Caco-2 (cell line): ENCODE data around the gene TRAF2. TPM values are rescaled to one million over a fixed set of nuclear protein-coding genes. Genes with fewer than 3 reads are reported as not detected.

Experiments used
- BruUV-seq: library from RNA; stranded (reverse); fragments of 400-500 nt; replicated peaks from 2 replicates; lab custom pipeline; 2021; lab: Mats Ljungman, UMichigan
- CTCF ChIA-PET: fragments of 300-600 bp; sonication (Branson Sonifier 250); formaldehyde crosslinking; loops from one replicate; lab custom pipeline; 2022; ENCODE audit warnings: antibody characterized with exemption; lab: Charles Lee
- POLR2A ChIA-PET: fragments of 300-600 bp; sonication (Branson Sonifier 250); formaldehyde crosslinking; loops from one replicate; lab custom pipeline; 2022; ENCODE audit warnings: antibody characterized with exemption; lab: Charles Lee
- DNase-seq, 2 experiments: peaks; one replicate each; pipeline versions ENCODE4 v3.0.0 to v3.0.0-alpha.2; 2020 to 2022
- H3K27me3 ChIP-seq: replicated peaks from 2 replicates; pipeline ENCODE4 v1.6.0; 2011; ENCODE audit warnings: low read length; ENCODE audit not compliant: control insufficient read depth, insufficient read depth
- H3K36me3 ChIP-seq: 2 replicates; pipeline ENCODE4 v1.5.1; 2011; ENCODE audit warnings: low read length; ENCODE audit not compliant: control insufficient read depth, insufficient read depth
- H3K4me1 ChIP-seq: fragments of 250-450 bp; sonication (Bioruptor Pico); 2 replicates; pipeline ENCODE4 v1.5.1; 2020; ENCODE audit warnings: mild to moderate bottlenecking
- H3K4me3 ChIP-seq: 2 replicates; pipeline ENCODE4 v1.5.1; 2011; ENCODE audit warnings: low read depth, mild to moderate bottlenecking, control low read depth, low read length
- H3K9me3 ChIP-seq: fragments of 250-450 bp; sonication (Bioruptor Pico); 2 replicates; pipeline ENCODE4 v1.5.1; 2020; ENCODE audit warnings: mild to moderate bottlenecking, moderate library complexity
- H3K27ac Mint-ChIP-seq: one replicate; pipeline ENCODE4 v1.8.0; 2022; ENCODE audit warnings: mixed read lengths; ENCODE audit not compliant: unreplicated experiment
- H3K27me3 Mint-ChIP-seq: one replicate; pipeline ENCODE4 v1.8.0; 2022; ENCODE audit warnings: mixed read lengths; ENCODE audit not compliant: insufficient read depth, unreplicated experiment
- H3K36me3 Mint-ChIP-seq: one replicate; pipeline ENCODE4 v1.8.0; 2022; ENCODE audit warnings: mild to moderate bottlenecking, mixed read lengths; ENCODE audit not compliant: insufficient read depth, unreplicated experiment
- H3K4me1 Mint-ChIP-seq: one replicate; pipeline ENCODE4 v1.8.0; 2022; ENCODE audit warnings: low read depth, mixed read lengths; ENCODE audit not compliant: unreplicated experiment
- H3K4me3 Mint-ChIP-seq: one replicate; pipeline ENCODE4 v1.8.0; 2022; ENCODE audit warnings: mild to moderate bottlenecking, moderate library complexity, mixed read lengths; ENCODE audit not compliant: unreplicated experiment
- H3K9me3 Mint-ChIP-seq: one replicate; pipeline ENCODE4 v1.8.0; 2022; ENCODE audit warnings: mixed read lengths; ENCODE audit not compliant: unreplicated experiment
- CTCF ChIP-seq, 2 experiments: fragments of 200-600 bp in 1 of 2; IDR thresholded peaks; 1 replicate in 1 of 2; 2 replicates in 1 of 2; pipeline versions ENCODE4 v1.5.1 to v1.8.0; 2011 to 2022; ENCODE audit warnings: antibody characterized with exemption in 1 of 2, control low read depth in 1 of 2, inconsistent platforms in 1 of 2, low read depth in 1 of 2, low read length in 1 of 2, mild to moderate bottlenecking in 1 of 2, moderate library complexity in 1 of 2; ENCODE audit not compliant: insufficient read depth in 1 of 2, severe bottlenecking in 1 of 2, unreplicated experiment in 1 of 2
- intact Hi-C: fragments of 100-400 bp; cut with micrococcal nuclease; formaldehyde crosslinking; loops from one replicate; pipeline ENCODE4 v1.10.0; 2022; ENCODE audit not compliant: unreplicated experiment
- total RNA-seq: library from RNA; stranded (reverse); gene quantifications from 2 replicates; pipeline ENCODE4 v1.2.3, GENCODE V29; 2022

Gene TRAF2
- total RNA-seq, 1 experiment from 2014 or later, result 41.7 TPM

- POLR2A ChIA-PET, result no interaction called here
- Histone ChIP-seq H3K4me1 (peaks cover 18% of the 10 kb centered on the region), H3K27me3 (no peaks in the 10 kb centered on the region), H3K4me3 (no peak overlapping the region), H3K36me3 (no peaks in the 10 kb centered on the region), H3K9me3 (no peaks in the 10 kb centered on the region)
- peaks cover 6% of the 10 kb centered on the region for H3K36me3 Mint-ChIP-seq
- no peak overlapping the region for H3K4me3 Mint-ChIP-seq
- no peaks in the 10 kb centered on the region for H3K27me3 Mint-ChIP-seq
- DNase-seq, result no peak
- no peak for TF ChIP-seq CTCF (IDR thresholded peaks at IDR 0.05; ENCODE audit: insufficient read depth in 1 of 2, low read depth in 1 of 2, low read length in 1 of 2, severe bottlenecking in 1 of 2, unreplicated experiment in 1 of 2)
- H3K9me3 Mint-ChIP-seq, result peaks cover 12% of the 10 kb centered on the region
- no TSS peak for BruUV-seq
- intact Hi-C loops, result no loop called here
- CTCF ChIA-PET, result interaction anchor here (0.6 kb wide), 6 partner anchors 11 to 622 kb away, joined by 3 to 5 read pairs (median 4); no protein-coding TSS in a partner anchor
- no peaks in the 10 kb centered on the region for H3K4me1 Mint-ChIP-seq
- H3K27ac Mint-ChIP-seq, result peak overlapping the region; percentile 35
Measured at GRCh38 chr9:136960212-136960937, 74.1 kb downstream of the TRAF2 start.

GRCh38 chr9:136960938-136961275, 74.6 kb downstream of the TRAF2 start:
- CTCF ChIA-PET, result no interaction called here

More at GRCh38 chr9:136960938-136961275, 74.6 kb downstream of the TRAF2 start:
- Mint-ChIP-seq H3K4me3 (no peak overlapping the region), H3K4me1 (no peaks in the 10 kb centered on the region), H3K36me3 (peaks cover 10% of the 10 kb centered on the region), H3K27me3 (no peaks in the 10 kb centered on the region), H3K9me3 (peaks cover 12% of the 10 kb centered on the region), H3K27ac (no peak overlapping the region)
- POLR2A ChIA-PET, result no interaction called here
- DNase-seq, result no peak
- Histone ChIP-seq H3K27me3 (no peaks in the 10 kb centered on the region), H3K4me3 (no peak overlapping the region), H3K36me3 (no peaks in the 10 kb centered on the region), H3K4me1 (peaks cover 18% of the 10 kb centered on the region), H3K9me3 (no peaks in the 10 kb centered on the region)
- intact Hi-C loops, result no loop called here
- TF ChIP-seq CTCF (IDR thresholded peaks at IDR 0.05; ENCODE audit: insufficient read depth in 1 of 2, low read depth in 1 of 2, low read length in 1 of 2, severe bottlenecking in 1 of 2, unreplicated experiment in 1 of 2), result no peak
- no TSS peak for BruUV-seq
